H1 (cell line): ENCODE measurements around the gene TP53I11. TPM values are rescaled to one million over a fixed set of nuclear protein-coding genes. Genes with fewer than 3 reads are reported as not detected.

Source experiments
- CTCF ChIA-PET: fragments of 300-600 bp; sonication (Branson Sonifier 250); formaldehyde crosslinking; loops from one replicate; lab custom pipeline; 2021; ENCODE audit not compliant: partially characterized antibody; lab: Charles Lee
- POLR2A ChIA-PET: fragments of 300-600 bp; sonication (Branson Sonifier 250); formaldehyde crosslinking; loops from one replicate; lab custom pipeline; 2021; ENCODE audit warnings: inconsistent platforms; ENCODE audit not compliant: partially characterized antibody; lab: Charles Lee
- DNase-seq, 2 experiments: peaks; one replicate each; pipeline versions ENCODE4 v3.0.0 to v3.0.0-alpha.2; 2010 to 2022; ENCODE audit warnings: low spot score in 2 of 2, low read depth in 1 of 2, mixed read lengths in 1 of 2
- FAIRE-seq: peaks from 2 replicates; lab custom pipeline; 2011; peaks lifted over from hg19 to GRCh38; lab: Jason Lieb, UNC
- H2AFZ ChIP-seq: 2 replicates; pipeline ENCODE4 v1.8.1; 2012; ENCODE audit warnings: low read length, inconsistent platforms
- H2AK5ac ChIP-seq: 2 replicates; pipeline ENCODE4 v1.6.1; 2013; ENCODE audit warnings: low read depth, low read length
- H2BK120ac ChIP-seq: replicated peaks from 2 replicates; pipeline ENCODE3; 2013; ENCODE audit warnings: low read depth, low read length, inconsistent platforms
- H2BK12ac ChIP-seq: 2 replicates; pipeline ENCODE4 v1.6.1; 2013; ENCODE audit warnings: low read depth, low read length
- H2BK15ac ChIP-seq: 2 replicates; pipeline ENCODE4 v1.6.1; 2013; ENCODE audit warnings: low read length
- H2BK20ac ChIP-seq: 2 replicates; pipeline ENCODE4 v1.6.1; 2013; ENCODE audit warnings: low read length
- H2BK5ac ChIP-seq: 2 replicates; pipeline ENCODE4 v1.6.1; 2013; ENCODE audit warnings: low read depth, low read length
- H3K14ac ChIP-seq: 2 replicates; pipeline ENCODE4 v1.6.1; 2013; ENCODE audit warnings: inconsistent platforms; ENCODE audit not compliant: insufficient read length
- H3K18ac ChIP-seq: 2 replicates; pipeline ENCODE4 v1.6.1; 2013; ENCODE audit warnings: low read length; ENCODE audit errors: extremely low read depth
- H3K23ac ChIP-seq: 2 replicates; pipeline ENCODE4 v1.6.1; 2013; ENCODE audit warnings: inconsistent platforms; ENCODE audit not compliant: insufficient read length
- H3K23me2 ChIP-seq: 2 replicates; pipeline ENCODE4 v1.6.1; 2013; ENCODE audit warnings: low read depth, low read length
- H3K27ac ChIP-seq: 2 replicates; pipeline ENCODE4 v1.6.1; 2011; ENCODE audit warnings: low read depth, low read length, inconsistent platforms
- H3K27me3 ChIP-seq, 4 experiments: replicated peaks in 1 of 4; 1 replicate in 1 of 4; 2 replicates in 3 of 4; pipeline versions ENCODE4 v1.6.1 to v1.8.1; 2011 to 2013; ENCODE audit warnings: low read length in 3 of 4, mild to moderate bottlenecking in 3 of 4, inconsistent platforms in 2 of 4, mixed read lengths in 2 of 4, moderate library complexity in 1 of 4; ENCODE audit not compliant: control insufficient read depth in 3 of 4, insufficient read depth in 3 of 4; ENCODE audit errors: extremely low read depth in 1 of 4
- H3K36me3 ChIP-seq, 4 experiments: 2 replicates each; pipeline versions ENCODE4 v1.6.1 to v1.8.1; 2011 to 2013; ENCODE audit warnings: mild to moderate bottlenecking in 4 of 4, low read length in 3 of 4, moderate library complexity in 2 of 4, control low read depth in 1 of 4, inconsistent platforms in 1 of 4; ENCODE audit not compliant: insufficient read depth in 4 of 4, control insufficient read depth in 2 of 4
- H3K4ac ChIP-seq: replicated peaks from 2 replicates; pipeline ENCODE3; 2013; ENCODE audit warnings: low read length, low read depth, mixed read lengths, inconsistent platforms; ENCODE audit not compliant: insufficient read length
- H3K4me1 ChIP-seq, 4 experiments: replicated peaks in 1 of 4; 1 replicate in 1 of 4; 2 replicates in 3 of 4; pipeline versions ENCODE4 v1.6.1 to v1.8.1; 2011 to 2013; ENCODE audit warnings: low read length in 3 of 4, inconsistent platforms in 2 of 4, mixed read lengths in 1 of 4; ENCODE audit not compliant: insufficient read depth in 4 of 4, control insufficient read depth in 3 of 4
- H3K4me2 ChIP-seq, 2 experiments: 2 replicates each; pipeline versions ENCODE4 v1.6.1 to v1.8.1; 2011 to 2013; ENCODE audit warnings: low read depth in 2 of 2, low read length in 2 of 2, control low read depth in 1 of 2, inconsistent platforms in 1 of 2, mild to moderate bottlenecking in 1 of 2; ENCODE audit not compliant: insufficient read depth in 1 of 2
- H3K4me3 ChIP-seq, 4 experiments: fragments of 200-600, 300-600 bp in 1 of 4; sonication (generic), shearing (Covaris generic), sonication (Bioruptor Twin) in 1 of 4; 2 replicates each; pipeline versions ENCODE4 v1.5.1 to v1.8.1; 2011 to 2016; ENCODE audit warnings: low read length in 4 of 4, low read depth in 3 of 4, control low read depth in 2 of 4, inconsistent platforms in 2 of 4, mild to moderate bottlenecking in 2 of 4, mixed read lengths in 1 of 4, moderate library complexity in 1 of 4; ENCODE audit not compliant: insufficient read depth in 2 of 4; ENCODE audit errors: extremely low read depth in 1 of 4
- H3K56ac ChIP-seq: replicated peaks from 2 replicates; pipeline ENCODE3; 2013; ENCODE audit warnings: low read depth, mild to moderate bottlenecking, mixed read lengths, low read length, inconsistent platforms; ENCODE audit not compliant: insufficient read length
- H3K79me1 ChIP-seq: 2 replicates; pipeline ENCODE4 v1.6.1; 2013; ENCODE audit warnings: low read depth, low read length, control low read depth
- H3K79me2 ChIP-seq, 2 experiments: 2 replicates each; pipeline versions ENCODE4 v1.6.1 to v1.8.1; 2012 to 2013; ENCODE audit warnings: low read length in 2 of 2, mild to moderate bottlenecking in 2 of 2, inconsistent platforms in 1 of 2; ENCODE audit not compliant: insufficient read depth in 2 of 2, control insufficient read depth in 1 of 2
- H3K9ac ChIP-seq, 4 experiments: replicated peaks in 1 of 4; 1 replicate in 1 of 4; 2 replicates in 3 of 4; pipeline versions ENCODE4 v1.6.1 to v1.8.1; 2011 to 2013; ENCODE audit warnings: low read depth in 3 of 4, low read length in 3 of 4, control low read depth in 2 of 4, mild to moderate bottlenecking in 2 of 4, moderate library complexity in 2 of 4, inconsistent platforms in 1 of 4; ENCODE audit errors: extremely low read depth in 1 of 4
- H3K9me3 ChIP-seq, 2 experiments: 2 replicates each; pipeline versions ENCODE4 v1.6.1 to v1.8.1; 2012 to 2013; ENCODE audit warnings: mild to moderate bottlenecking in 2 of 2, moderate library complexity in 2 of 2, control low read depth in 1 of 2, inconsistent platforms in 1 of 2, low read depth in 1 of 2, low read length in 1 of 2, mixed read lengths in 1 of 2; ENCODE audit not compliant: insufficient read depth in 2 of 2
- H4K20me1 ChIP-seq, 2 experiments: replicated peaks in 1 of 2; 2 replicates each; pipeline versions ENCODE3 to v1.8.1; 2011 to 2013; ENCODE audit warnings: inconsistent platforms in 2 of 2, low read length in 2 of 2, mild to moderate bottlenecking in 1 of 2; ENCODE audit not compliant: insufficient read depth in 2 of 2, control insufficient read depth in 1 of 2
- H4K5ac ChIP-seq: 2 replicates; pipeline ENCODE4 v1.6.1; 2013; ENCODE audit warnings: low read length, low read depth, mixed read lengths, inconsistent platforms; ENCODE audit not compliant: insufficient read length
- H4K8ac ChIP-seq: 2 replicates; pipeline ENCODE4 v1.8.0; 2013; ENCODE audit warnings: mild to moderate bottlenecking, moderate library complexity, low read length, inconsistent platforms; ENCODE audit not compliant: insufficient read depth; ENCODE audit errors: extremely low read depth
- H4K91ac ChIP-seq: replicated peaks from 2 replicates; pipeline ENCODE3; 2013; ENCODE audit warnings: low read length, mixed read lengths, inconsistent platforms; ENCODE audit not compliant: insufficient read length
- CEBPB ChIP-seq: IDR thresholded peaks from 2 replicates; pipeline ENCODE4 v1.6.1; 2012; ENCODE audit warnings: low read depth, low read length
- HDAC2 ChIP-seq, 2 experiments: fragments of 300-600 bp in 1 of 2; sonication (generic) in 1 of 2; IDR thresholded peaks; 2 replicates each; pipeline ENCODE4 v1.6.1; 2011 to 2012; ENCODE audit warnings: low read depth in 2 of 2, low read length in 2 of 2, mild to moderate bottlenecking in 2 of 2, moderate library complexity in 2 of 2, borderline replicate concordance in 1 of 2, inconsistent platforms in 1 of 2
- MAFK ChIP-seq: IDR thresholded peaks from 2 replicates; pipeline ENCODE4 v1.6.1; 2012; ENCODE audit warnings: low read depth, mild to moderate bottlenecking, improper control_type of control experiment, low read length
- PHF8 ChIP-seq: fragments of 200-600 bp; sonication (generic); conservative IDR thresholded peaks from 2 replicates; pipeline ENCODE4 v1.7.1; 2012; ENCODE audit warnings: low read depth, mild to moderate bottlenecking, inconsistent platforms, low read length, moderate library complexity
- SIRT6 ChIP-seq: IDR thresholded peaks from one replicate; pipeline ENCODE4 v1.7.1; 2012; ENCODE audit warnings: low read length, inconsistent platforms
- TEAD4 ChIP-seq: IDR thresholded peaks from 2 replicates; pipeline ENCODE4 v1.6.1; 2012; ENCODE audit warnings: low read depth, low read length, inconsistent platforms, mixed read lengths
- ZNF274 ChIP-seq: IDR thresholded peaks from 2 replicates; pipeline ENCODE4 v1.7.0; 2012; ENCODE audit warnings: low read length, borderline replicate concordance; ENCODE audit errors: extremely low read depth
- WGBS, 2 experiments: shearing (Covaris generic) in 1 of 2; methylation state at CpG; one replicate each; pipeline versions ENCODE4 v1.1.6 to v1.1.7; 2013 to 2015; ENCODE audit warnings: low lambda C conversion rate in 2 of 2, mixed read lengths in 2 of 2, inconsistent platforms in 1 of 2, low coverage in 1 of 2, missing lambda C conversion rate in 1 of 2; ENCODE audit not compliant: insufficient replicate concordance in 2 of 2, insufficient coverage in 1 of 2, insufficient read length in 1 of 2; ENCODE audit errors: extremely low coverage in 1 of 2, missing lambda C conversion rate in 1 of 2; 5-methylcytosine and 5-hydroxymethylcytosine counted together
- polyA plus RNA-seq, 7 experiments: library from polyadenylated mRNA; depleted of rRNA in 3 of 7; stranded (reverse) in 5 of 7; unstranded in 2 of 7; fragments of >200 nt in 5 of 7; fragments of 200-250 nt in 2 of 7; gene quantifications; 1 replicate in 5 of 7; 2 replicates in 1 of 7; 4 replicates in 1 of 7; pipeline versions ENCODE4 v1.2.1 to v1.2.3, GENCODE V29; 2011 to 2013; ENCODE audit warnings: missing spikeins in 2 of 7, mixed read lengths in 2 of 7
- total RNA-seq: library from RNA; stranded (reverse); fragmentation: NEBNext Ultra II Directional; extraction: Animal tissue kit (Norgen Biotek cat#: 25700); gene quantifications from 2 replicates; pipeline ENCODE4 v1.2.1, GENCODE V29; 2021
- TF ChIP-seq, protein P1 (sequence below), 3 experiments: IDR thresholded peaks; 1 replicate in 2 of 3; 2 replicates in 1 of 3; pipeline versions ENCODE4 v1.5.1 to v1.6.1; 2011; ENCODE audit warnings: low read length in 3 of 3, mild to moderate bottlenecking in 3 of 3, inconsistent platforms in 2 of 3, low read depth in 1 of 3, moderate library complexity in 1 of 3; ENCODE audit not compliant: insufficient read depth in 1 of 3; ENCODE audit errors: control extremely low read depth in 1 of 3
- TF ChIP-seq, protein P2 (sequence below): IDR thresholded peaks from 2 replicates; pipeline ENCODE4 v1.6.1; 2011; ENCODE audit warnings: low read length, improper control_type of control experiment

Gene TP53I11
- total and polyA plus RNA-seq, 2 of the 8 experiments (the other 6 are each of a cell fraction or from before 2014, with no cell fraction given), result 34.0 to 46.3 TPM

- Histone ChIP-seq H3K23me2 (no peaks in the 10 kb centered on the region), H3K79me2 (no peaks in the 10 kb centered on the region), H3K9me3 (no peaks in the 10 kb centered on the region), H3K4me1 (peaks cover 0 to 18% (median 10%) of the 10 kb centered on the region in 4 experiments; a peak in 6 of 7 replicates), H3K27ac (no peak overlapping the region), H4K20me1 (peaks cover 2% of the 10 kb centered on the region in 2 experiments), H3K18ac (no peak overlapping the region), H2AFZ (no peak overlapping the region), H4K91ac (no peak overlapping the region), H3K4ac (no peak overlapping the region), H2AK5ac (no peak overlapping the region), H3K9ac (no peak overlapping the region), H3K23ac (no peak overlapping the region), H2BK15ac (no peak overlapping the region), H4K8ac (no peak overlapping the region), H2BK12ac (no peak overlapping the region), H3K14ac (no peak overlapping the region), H3K27me3 (no peaks in the 10 kb centered on the region), H3K79me1 (no peaks in the 10 kb centered on the region), H3K56ac (no peak overlapping the region), H2BK20ac (no peak overlapping the region), H2BK5ac (no peak overlapping the region), H3K4me2 (no peak overlapping the region), H3K36me3 (peaks cover 0 to 16% (median 4%) of the 10 kb centered on the region in 4 experiments; a peak in 4 of 8 replicates), H4K5ac (no peak overlapping the region), H2BK120ac (no peak overlapping the region), H3K4me3 (no peak overlapping the region)
- CTCF ChIA-PET, result interaction anchor here (0.6 to 24.5 kb wide), 10 partner anchors 6 to 319 kb away, joined by 3 to 1347 read pairs (median 48); no protein-coding TSS in a partner anchor
- no peak for DNase-seq
- POLR2A ChIA-PET, result interaction anchor here (0.9 kb wide), 1 partner anchor 13 kb away, joined by 3 read pairs; no protein-coding TSS in a partner anchor
- no peak for FAIRE-seq
- WGBS, 2 experiments, result 97% methylated on average over 11 of the region's 13 CpGs; no CpG with 5 or more reads in 1 of the 2 experiments
- TF ChIP-seq, protein P1, sequence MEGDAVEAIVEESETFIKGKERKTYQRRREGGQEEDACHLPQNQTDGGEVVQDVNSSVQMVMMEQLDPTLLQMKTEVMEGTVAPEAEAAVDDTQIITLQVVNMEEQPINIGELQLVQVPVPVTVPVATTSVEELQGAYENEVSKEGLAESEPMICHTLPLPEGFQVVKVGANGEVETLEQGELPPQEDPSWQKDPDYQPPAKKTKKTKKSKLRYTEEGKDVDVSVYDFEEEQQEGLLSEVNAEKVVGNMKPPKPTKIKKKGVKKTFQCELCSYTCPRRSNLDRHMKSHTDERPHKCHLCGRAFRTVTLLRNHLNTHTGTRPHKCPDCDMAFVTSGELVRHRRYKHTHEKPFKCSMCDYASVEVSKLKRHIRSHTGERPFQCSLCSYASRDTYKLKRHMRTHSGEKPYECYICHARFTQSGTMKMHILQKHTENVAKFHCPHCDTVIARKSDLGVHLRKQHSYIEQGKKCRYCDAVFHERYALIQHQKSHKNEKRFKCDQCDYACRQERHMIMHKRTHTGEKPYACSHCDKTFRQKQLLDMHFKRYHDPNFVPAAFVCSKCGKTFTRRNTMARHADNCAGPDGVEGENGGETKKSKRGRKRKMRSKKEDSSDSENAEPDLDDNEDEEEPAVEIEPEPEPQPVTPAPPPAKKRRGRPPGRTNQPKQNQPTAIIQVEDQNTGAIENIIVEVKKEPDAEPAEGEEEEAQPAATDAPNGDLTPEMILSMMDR (IDR thresholded peaks at IDR 0.05; ENCODE audit: control extremely low read depth in 1 of 3, insufficient read depth in 1 of 3, low read depth in 1 of 3, low read length in 3 of 3), result no peak
- TF ChIP-seq TEAD4 (no peak), SIRT6 (no peak), MAFK (no peak), HDAC2 (IDR thresholded peaks at IDR 0.05; ENCODE audit: borderline replicate concordance in 1 of 2, low read depth in 2 of 2, low read length in 2 of 2) (no peak), ZNF274 (no peak), PHF8 (no peak), CEBPB (no peak)
- TF ChIP-seq, protein P2, sequence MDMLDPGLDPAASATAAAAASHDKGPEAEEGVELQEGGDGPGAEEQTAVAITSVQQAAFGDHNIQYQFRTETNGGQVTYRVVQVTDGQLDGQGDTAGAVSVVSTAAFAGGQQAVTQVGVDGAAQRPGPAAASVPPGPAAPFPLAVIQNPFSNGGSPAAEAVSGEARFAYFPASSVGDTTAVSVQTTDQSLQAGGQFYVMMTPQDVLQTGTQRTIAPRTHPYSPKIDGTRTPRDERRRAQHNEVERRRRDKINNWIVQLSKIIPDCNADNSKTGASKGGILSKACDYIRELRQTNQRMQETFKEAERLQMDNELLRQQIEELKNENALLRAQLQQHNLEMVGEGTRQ, result no peak
Observed at GRCh38 chr11:44934735-44935250, 15.9 kb downstream of the TP53I11 start.
